K562 (cell line): ENCODE results near the gene GALE. TPM values are rescaled to one million over a fixed set of nuclear protein-coding genes. Genes with fewer than 3 reads are reported as not detected.

Experiments used
- ARNT ChIP-seq, 2 experiments: fragments of 450-650 bp; IDR thresholded peaks; 2 replicates each; pipeline ENCODE4 v1.6.1; 2016; ENCODE audit warnings: mild to moderate bottlenecking in 1 of 2
- BRCA1 ChIP-seq, 2 experiments: fragments of 450-650 bp in 1 of 2; sonication (generic) in 1 of 2; formaldehyde crosslinking in 1 of 2; IDR thresholded peaks; 2 replicates each; pipeline versions ENCODE4 v1.5.0 to v1.6.1; 2017 to 2020; ENCODE audit warnings: mild to moderate bottlenecking in 1 of 2, missing genetic modification reagents in 1 of 2
- EHMT2 ChIP-seq: fragments of 450-650 bp; IDR thresholded peaks from 2 replicates; pipeline ENCODE4 v1.6.1; 2018; ENCODE audit warnings: antibody characterized with exemption
- ELF2 ChIP-seq: fragments of 250-450 bp; sonication (Bioruptor Pico); IDR thresholded peaks from 2 replicates; pipeline ENCODE4 v1.5.0; 2021; ENCODE audit warnings: mild to moderate bottlenecking
- FUS ChIP-seq: fragments of 200-400 bp; formaldehyde crosslinking; optimal IDR thresholded peaks from 2 replicates; pipeline ENCODE3; 2017; ENCODE audit warnings: low read depth, low read length
- HNRNPK ChIP-seq: fragments of 200-400 bp; formaldehyde crosslinking; IDR thresholded peaks from one replicate; pipeline ENCODE4 v1.6.1; 2018; ENCODE audit warnings: mild to moderate bottlenecking, low read depth, low read length; ENCODE audit not compliant: poor library complexity, severe bottlenecking
- KAT2B ChIP-seq: IDR thresholded peaks from one replicate; pipeline ENCODE4 v1.6.1; 2012; ENCODE audit warnings: low read depth, mild to moderate bottlenecking, control low read depth, inconsistent platforms, low read length, moderate library complexity
- KDM2B ChIP-seq: fragments of 250-450 bp; sonication (Bioruptor Pico); IDR thresholded peaks from 2 replicates; pipeline ENCODE4 v1.8.0; 2021; ENCODE audit warnings: mild to moderate bottlenecking, moderate library complexity
- MTA2 ChIP-seq: fragments of 450-650 bp; IDR thresholded peaks from 2 replicates; pipeline ENCODE4 v1.6.1; 2016; ENCODE audit warnings: low read depth
- PCBP1 ChIP-seq: fragments of 200-400 bp; formaldehyde crosslinking; IDR thresholded peaks from 2 replicates; pipeline ENCODE4 v1.6.1; 2018; ENCODE audit warnings: mild to moderate bottlenecking, low read depth, low read length; ENCODE audit not compliant: poor library complexity, severe bottlenecking
- PKNOX1 ChIP-seq: fragments of 450-650 bp; IDR thresholded peaks from 2 replicates; pipeline ENCODE4 v1.6.1; 2016
- POLR2A ChIP-seq: fragments of 450-650 bp; conservative IDR thresholded peaks from 2 replicates; pipeline ENCODE4 v1.6.1; 2016
- PPARD ChIP-seq: fragments of 250-450 bp; sonication (Bioruptor Pico); IDR thresholded peaks from 2 replicates; pipeline ENCODE4 v1.8.0; 2022; ENCODE audit warnings: inconsistent platforms, mild to moderate bottlenecking, moderate library complexity
- PTTG1 ChIP-seq: fragments of 450-650 bp; IDR thresholded peaks from 2 replicates; pipeline ENCODE4 v1.6.1; 2016; ENCODE audit warnings: low read depth, mild to moderate bottlenecking, missing genetic modification characterization, missing compliant biosample characterization
- RBM14 ChIP-seq: fragments of 200-400 bp; formaldehyde crosslinking; IDR thresholded peaks from 2 replicates; pipeline ENCODE4 v1.6.1; 2018; ENCODE audit warnings: low read depth, mild to moderate bottlenecking, low read length, moderate library complexity, borderline replicate concordance; ENCODE audit not compliant: insufficient read depth
- RNF2 ChIP-seq: sonication (generic); IDR thresholded peaks from 2 replicates; pipeline ENCODE4 v1.6.1; 2016
- SLC30A9 ChIP-seq: fragments of 250-450 bp; sonication (Bioruptor Pico); IDR thresholded peaks from 2 replicates; pipeline ENCODE4 v1.8.0; 2022; ENCODE audit warnings: mild to moderate bottlenecking, moderate library complexity
- SMAD2 ChIP-seq: fragments of 150-350 bp; IDR thresholded peaks from 2 replicates; pipeline ENCODE4 v1.6.1; 2014; ENCODE audit warnings: low read depth, mild to moderate bottlenecking, low read length
- STAT5B ChIP-seq: fragments of 250-450 bp; sonication (Bioruptor Pico); IDR thresholded peaks from 2 replicates; pipeline ENCODE4 v1.8.0; 2021; ENCODE audit warnings: mild to moderate bottlenecking, inconsistent platforms
- XRCC4 ChIP-seq: IDR thresholded peaks from one replicate; pipeline ENCODE4 v1.6.1; 2011; ENCODE audit not compliant: insufficient read depth, insufficient read length; ENCODE audit errors: extremely low read depth
- polyA plus RNA-seq, 8 experiments: library from polyadenylated mRNA; depleted of rRNA in 4 of 8; stranded (reverse) in 5 of 8; unstranded in 3 of 8; fragments of >200 nt; fragmentation: Nextera tagmentation in 2 of 8; fragmentation: Illumina TruSeq in 1 of 8; extraction: Ambion mirVana in 2 of 8; extraction: Trizol in 1 of 8; gene quantifications; 2 replicates each; pipeline versions ENCODE4 v1.2.1 to v1.2.3, GENCODE V29; 2011 to 2014; ENCODE audit warnings: inconsistent platforms in 1 of 8, missing spikeins in 1 of 8
- total RNA-seq, 7 experiments: library from RNA; depleted of rRNA in 6 of 7; stranded (reverse); fragments of >200 nt in 6 of 7; fragmentation: Illumina TruSeq in 2 of 7; extraction: Trizol in 2 of 7; gene quantifications; 2 replicates each; pipeline versions ENCODE4 v1.2.1 to v1.2.3, GENCODE V29; 2011 to 2021; ENCODE audit warnings: low replicate concordance in 1 of 7
- TF ChIP-seq, protein P1 (sequence below): IDR thresholded peaks from 3 replicates; pipeline ENCODE4 v1.6.1; 2011; ENCODE audit warnings: borderline replicate concordance, mild to moderate bottlenecking, moderate library complexity; ENCODE audit not compliant: insufficient read length; ENCODE audit errors: extremely low read depth
- TF ChIP-seq, protein P2 (sequence below): fragments of 250-450 bp; sonication (Bioruptor Pico); IDR thresholded peaks from 2 replicates; pipeline ENCODE4 v1.5.1; 2021; ENCODE audit warnings: mild to moderate bottlenecking
- TF ChIP-seq, protein P3 (sequence below): fragments of 450-650 bp; formaldehyde crosslinking; IDR thresholded peaks from 2 replicates; pipeline ENCODE4 v1.4.0; 2020; ENCODE audit warnings: mild to moderate bottlenecking, moderate library complexity

GALE gene
- total and polyA plus RNA-seq, 9 of the 15 experiments (the other 6 are each of a cell fraction or from before 2014, with no cell fraction given) = 8.4 to 139 (median 88.3) TPM

DNA sequence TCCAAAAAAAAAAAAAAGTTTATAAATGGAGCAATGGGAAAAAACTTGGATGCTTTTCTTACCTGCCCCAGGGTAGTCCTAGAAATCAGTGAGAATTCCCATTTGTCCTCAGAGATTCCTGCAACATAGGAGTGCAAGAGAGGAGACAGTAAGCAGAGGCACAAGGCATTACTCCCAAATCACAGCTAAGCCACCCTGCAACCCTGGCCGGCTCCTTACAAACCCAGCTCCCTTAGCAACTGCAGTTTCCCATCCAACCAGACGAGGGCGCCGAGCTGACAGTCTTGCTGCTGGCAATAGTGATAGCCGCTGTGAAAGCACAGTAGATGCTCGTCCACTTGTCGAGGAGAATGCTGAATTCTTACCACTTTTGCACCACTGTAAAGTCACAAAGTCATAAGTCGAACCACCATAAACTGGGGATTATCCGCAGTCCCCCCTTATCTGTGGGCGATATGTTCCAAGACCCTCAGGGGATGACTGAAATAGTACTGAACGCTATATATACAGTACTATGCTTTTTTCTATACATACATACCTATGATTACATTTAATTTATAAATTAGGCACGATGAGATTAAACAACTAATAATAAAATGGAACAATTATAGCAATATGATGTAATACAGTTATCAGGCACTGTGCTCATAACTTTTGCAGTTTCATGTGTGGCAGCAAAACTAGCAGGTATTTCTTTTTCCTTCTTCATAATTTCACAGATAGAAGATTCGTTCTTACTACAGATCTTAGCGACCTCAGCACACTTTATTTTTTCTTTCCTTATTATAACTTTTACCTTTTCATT lies 28.3 kb downstream of the GALE start (continued):
- TF ChIP-seq SMAD2 = no peak
- no peak for TF ChIP-seq STAT5B
- no peak for TF ChIP-seq POLR2A
- no peak for TF ChIP-seq HNRNPK
- no peak for TF ChIP-seq FUS
- TF ChIP-seq EHMT2 = no peak
- TF ChIP-seq, protein P1, sequence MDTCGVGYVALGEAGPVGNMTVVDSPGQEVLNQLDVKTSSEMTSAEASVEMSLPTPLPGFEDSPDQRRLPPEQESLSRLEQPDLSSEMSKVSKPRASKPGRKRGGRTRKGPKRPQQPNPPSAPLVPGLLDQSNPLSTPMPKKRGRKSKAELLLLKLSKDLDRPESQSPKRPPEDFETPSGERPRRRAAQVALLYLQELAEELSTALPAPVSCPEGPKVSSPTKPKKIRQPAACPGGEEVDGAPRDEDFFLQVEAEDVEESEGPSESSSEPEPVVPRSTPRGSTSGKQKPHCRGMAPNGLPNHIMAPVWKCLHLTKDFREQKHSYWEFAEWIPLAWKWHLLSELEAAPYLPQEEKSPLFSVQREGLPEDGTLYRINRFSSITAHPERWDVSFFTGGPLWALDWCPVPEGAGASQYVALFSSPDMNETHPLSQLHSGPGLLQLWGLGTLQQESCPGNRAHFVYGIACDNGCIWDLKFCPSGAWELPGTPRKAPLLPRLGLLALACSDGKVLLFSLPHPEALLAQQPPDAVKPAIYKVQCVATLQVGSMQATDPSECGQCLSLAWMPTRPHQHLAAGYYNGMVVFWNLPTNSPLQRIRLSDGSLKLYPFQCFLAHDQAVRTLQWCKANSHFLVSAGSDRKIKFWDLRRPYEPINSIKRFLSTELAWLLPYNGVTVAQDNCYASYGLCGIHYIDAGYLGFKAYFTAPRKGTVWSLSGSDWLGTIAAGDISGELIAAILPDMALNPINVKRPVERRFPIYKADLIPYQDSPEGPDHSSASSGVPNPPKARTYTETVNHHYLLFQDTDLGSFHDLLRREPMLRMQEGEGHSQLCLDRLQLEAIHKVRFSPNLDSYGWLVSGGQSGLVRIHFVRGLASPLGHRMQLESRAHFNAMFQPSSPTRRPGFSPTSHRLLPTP = no peak
- no peak for TF ChIP-seq BRCA1 (IDR thresholded peaks at IDR 0.05)
- TF ChIP-seq BRCA1 (CRISPR knock-in tag; IDR thresholded peaks at IDR 0.05) = no peak
- no peak for TF ChIP-seq XRCC4
- TF ChIP-seq PTTG1 = no peak
- TF ChIP-seq RBM14 = no peak
- peak; percentile 40; the same call in 1 of the 2 replicates for TF ChIP-seq PKNOX1
- TF ChIP-seq, protein P2, sequence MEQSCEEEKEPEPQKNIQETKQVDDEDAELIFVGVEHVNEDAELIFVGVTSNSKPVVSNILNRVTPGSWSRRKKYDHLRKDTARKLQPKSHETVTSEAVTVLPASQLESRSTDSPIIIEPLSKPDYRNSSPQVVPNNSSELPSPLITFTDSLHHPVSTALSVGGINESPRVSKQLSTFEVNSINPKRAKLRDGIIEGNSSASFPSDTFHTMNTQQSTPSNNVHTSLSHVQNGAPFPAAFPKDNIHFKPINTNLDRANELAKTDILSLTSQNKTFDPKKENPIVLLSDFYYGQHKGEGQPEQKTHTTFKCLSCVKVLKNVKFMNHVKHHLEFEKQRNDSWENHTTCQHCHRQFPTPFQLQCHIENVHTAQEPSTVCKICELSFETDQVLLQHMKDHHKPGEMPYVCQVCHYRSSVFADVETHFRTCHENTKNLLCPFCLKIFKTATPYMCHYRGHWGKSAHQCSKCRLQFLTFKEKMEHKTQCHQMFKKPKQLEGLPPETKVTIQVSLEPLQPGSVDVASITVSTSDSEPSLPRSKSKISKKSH (CRISPR knock-in tag) = no peak
- TF ChIP-seq, protein P3, sequence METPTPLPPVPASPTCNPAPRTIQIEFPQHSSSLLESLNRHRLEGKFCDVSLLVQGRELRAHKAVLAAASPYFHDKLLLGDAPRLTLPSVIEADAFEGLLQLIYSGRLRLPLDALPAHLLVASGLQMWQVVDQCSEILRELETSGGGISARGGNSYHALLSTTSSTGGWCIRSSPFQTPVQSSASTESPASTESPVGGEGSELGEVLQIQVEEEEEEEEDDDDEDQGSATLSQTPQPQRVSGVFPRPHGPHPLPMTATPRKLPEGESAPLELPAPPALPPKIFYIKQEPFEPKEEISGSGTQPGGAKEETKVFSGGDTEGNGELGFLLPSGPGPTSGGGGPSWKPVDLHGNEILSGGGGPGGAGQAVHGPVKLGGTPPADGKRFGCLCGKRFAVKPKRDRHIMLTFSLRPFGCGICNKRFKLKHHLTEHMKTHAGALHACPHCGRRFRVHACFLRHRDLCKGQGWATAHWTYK (CRISPR knock-in tag) = no peak
- TF ChIP-seq RNF2 = no peak
- TF ChIP-seq MTA2 = no peak
- TF ChIP-seq SLC30A9 (CRISPR knock-in tag) = no peak
- TF ChIP-seq KDM2B = no peak
- TF ChIP-seq ARNT (IDR thresholded peaks at IDR 0.05) = no peak
- no peak for TF ChIP-seq PCBP1
- TF ChIP-seq ELF2 (CRISPR knock-in tag) = no peak
- no peak for TF ChIP-seq PPARD
- TF ChIP-seq KAT2B = no peak
